Measurements from ENCODE around the gene CADM1.
A peak's percentile ranks its signal among the peaks of the same experiment; 100 is the strongest.

Gene CADM1

GRCh38 chr11:115181538-115181937, 322.7 kb downstream of the CADM1 start:
- DNase-seq (ENCODE audit: low spot score), result no peak

DNA sequence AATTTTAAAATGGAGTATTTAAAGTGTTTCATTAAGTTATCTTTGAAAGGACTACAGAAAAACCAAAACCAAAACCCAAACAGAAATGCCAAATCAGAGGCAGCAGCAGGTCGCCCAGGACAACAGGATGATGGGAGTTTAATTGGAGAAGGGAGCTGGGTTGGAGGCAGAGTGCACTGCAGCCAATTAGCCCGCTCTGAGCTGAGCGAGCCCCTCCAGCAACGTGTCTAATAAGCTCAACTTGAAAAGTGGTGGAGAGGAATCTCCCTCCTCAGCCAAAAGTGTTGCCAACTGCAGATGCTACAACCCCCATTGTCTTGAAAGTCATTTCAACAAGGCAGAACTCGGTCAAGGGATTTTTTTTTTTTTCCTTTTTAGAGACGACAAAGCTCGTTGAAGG, 323.9 kb downstream of the CADM1 start:
- no peak for DNase-seq (ENCODE audit: low spot score)

DNA sequence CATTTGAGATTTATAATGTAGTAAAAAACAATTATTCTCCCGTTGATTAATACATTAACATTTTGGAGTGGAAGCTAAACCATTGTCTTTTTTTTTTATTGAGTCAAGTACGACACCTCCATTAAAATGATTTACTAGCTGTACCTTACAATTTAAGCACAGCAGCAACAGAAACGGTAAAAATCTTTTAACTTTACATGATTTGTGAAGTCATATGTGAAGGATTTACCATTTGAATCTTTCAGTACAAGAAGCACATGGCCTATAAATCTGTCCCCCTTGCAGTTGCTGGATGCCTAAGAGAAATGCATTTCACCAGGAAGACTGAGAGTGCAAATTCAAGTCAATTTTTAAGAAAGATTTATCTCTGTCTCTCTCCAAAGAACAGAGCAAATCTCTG, 324.6 kb downstream of the CADM1 start:
- no peak for DNase-seq (ENCODE audit: low spot score)

DNA sequence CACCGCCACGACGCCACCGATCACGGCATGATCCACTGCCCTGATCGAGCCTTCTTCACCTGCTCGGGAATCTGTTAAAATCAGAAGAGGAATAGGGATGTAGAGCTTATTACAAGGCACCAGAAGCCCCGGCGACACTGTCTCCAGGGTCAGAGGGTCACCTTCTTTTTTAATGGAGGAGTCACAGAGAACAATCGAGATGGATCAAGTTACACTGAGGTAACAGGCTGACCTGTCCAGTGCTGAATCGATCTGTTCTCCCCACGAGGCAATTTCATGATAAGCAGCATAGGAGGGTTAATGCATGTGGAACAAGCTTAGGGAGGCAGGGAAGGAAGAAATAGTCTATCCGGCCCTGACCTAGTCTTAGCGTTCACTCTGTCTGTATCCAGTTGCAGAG, 325.5 kb downstream of the CADM1 start:
- DNase-seq (ENCODE audit: low spot score), result no peak

DNA sequence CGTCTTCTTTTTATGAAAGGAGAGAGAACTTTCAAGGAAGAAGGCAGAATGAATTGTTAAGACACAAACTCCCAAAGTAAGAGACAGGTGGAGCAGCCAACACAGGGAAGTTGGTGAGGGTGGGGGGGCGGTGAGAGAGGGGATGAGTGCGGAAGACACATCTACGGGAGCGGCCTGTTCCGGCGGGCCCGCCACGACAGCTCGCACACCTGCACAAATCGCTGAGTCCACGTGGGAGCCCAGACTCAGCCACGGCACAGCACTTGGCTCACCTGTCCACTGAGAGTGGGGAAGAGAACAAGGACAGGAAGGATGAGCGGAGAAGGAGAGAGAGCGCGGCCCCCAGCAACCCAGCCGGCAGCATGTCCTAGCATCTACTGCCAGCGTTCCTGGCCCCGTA, 331.1 kb downstream of the CADM1 start:
- DNase-seq (ENCODE audit: low spot score), result no peak

DNA sequence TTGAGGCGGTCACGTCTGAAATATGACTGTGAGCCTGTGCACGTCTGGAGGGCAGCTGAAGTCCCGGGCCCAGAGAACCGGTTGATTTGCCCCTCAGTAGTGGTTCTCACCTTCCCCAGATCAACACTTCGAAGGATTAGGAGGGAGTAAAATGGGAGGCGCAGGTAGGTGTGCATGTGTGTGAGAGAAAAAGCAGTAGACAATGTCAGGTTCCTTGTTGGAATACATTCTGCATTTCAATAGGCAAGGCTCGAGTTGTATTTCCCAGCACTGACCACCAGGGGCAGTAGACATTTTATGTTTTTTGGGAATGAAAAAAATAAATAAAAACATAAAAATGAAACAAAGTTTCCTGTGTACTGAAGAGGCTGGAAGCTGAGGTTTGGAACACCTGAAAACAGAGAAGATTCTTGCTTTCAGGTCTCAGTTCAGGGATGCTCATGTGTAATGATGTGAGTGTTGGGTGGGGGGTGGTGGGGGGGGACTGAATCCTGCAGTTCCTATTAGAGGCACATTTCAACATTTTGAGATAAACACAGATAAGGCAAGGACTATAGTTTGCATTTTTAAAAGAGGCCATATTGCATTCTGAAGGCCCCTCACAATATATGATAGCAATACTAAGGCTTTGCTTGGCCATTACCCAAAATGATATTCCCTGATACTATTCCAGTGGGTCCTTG, 333.9 kb downstream of the CADM1 start:
- DNase-seq (ENCODE audit: low spot score), result peak; percentile 7

DNA sequence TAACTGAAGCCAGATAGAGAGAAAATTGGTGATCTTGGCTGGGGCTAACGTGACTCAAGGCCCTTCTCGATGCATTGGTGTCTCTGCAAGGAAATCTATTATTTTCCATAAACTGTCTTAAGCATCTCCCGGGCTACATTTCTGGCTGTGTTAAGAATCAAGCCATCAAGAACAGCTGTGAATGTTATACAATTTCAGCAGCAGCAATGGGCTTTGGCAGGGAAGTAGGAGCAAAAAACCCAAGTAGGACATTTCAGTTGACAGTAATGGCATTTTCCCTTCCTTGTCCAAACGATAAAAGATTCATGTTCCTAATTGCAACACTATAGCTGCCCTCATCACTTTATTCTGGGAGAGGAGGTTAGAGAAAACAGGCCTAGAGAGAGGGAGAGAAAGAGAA, 335.0 kb downstream of the CADM1 start:
- DNase-seq (ENCODE audit: low spot score), result no peak

- no peak for DNase-seq (ENCODE audit: low spot score)
Observed at GRCh38 chr11:115168686-115169085, 335.5 kb downstream of the CADM1 start.

GRCh38 chr11:115168229-115168671, 336.0 kb downstream of the CADM1 start:
- DNase-seq (ENCODE audit: low spot score), result no peak

DNA sequence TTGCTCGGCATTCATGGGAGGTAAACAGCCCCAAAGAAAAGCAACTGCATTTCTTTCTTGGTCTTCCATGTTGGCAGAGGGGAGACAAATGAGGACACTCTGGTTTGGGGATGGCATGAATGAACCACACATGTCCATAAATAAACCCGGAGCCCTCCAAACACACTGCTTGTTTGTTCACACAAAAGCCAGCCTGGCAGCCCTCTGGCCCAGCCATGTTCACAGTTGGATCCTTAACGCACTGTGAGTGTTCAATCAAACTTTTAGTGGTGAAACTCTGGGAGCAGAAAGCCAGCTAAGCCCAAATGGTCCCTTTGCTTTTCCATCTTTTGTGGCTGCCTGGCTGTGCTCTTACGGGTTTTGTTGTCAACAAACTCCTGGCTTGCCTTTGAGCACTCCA, 336.8 kb downstream of the CADM1 start:
- DNase-seq (ENCODE audit: low spot score), result no peak

- DNase-seq (ENCODE audit: low spot score), result no peak
Observed at GRCh38 chr11:115166820-115167219, 337.4 kb downstream of the CADM1 start.

- DNase-seq (ENCODE audit: low spot score), result no peak
Observed at GRCh38 chr11:115164774-115165173, 339.4 kb downstream of the CADM1 start.

DNA sequence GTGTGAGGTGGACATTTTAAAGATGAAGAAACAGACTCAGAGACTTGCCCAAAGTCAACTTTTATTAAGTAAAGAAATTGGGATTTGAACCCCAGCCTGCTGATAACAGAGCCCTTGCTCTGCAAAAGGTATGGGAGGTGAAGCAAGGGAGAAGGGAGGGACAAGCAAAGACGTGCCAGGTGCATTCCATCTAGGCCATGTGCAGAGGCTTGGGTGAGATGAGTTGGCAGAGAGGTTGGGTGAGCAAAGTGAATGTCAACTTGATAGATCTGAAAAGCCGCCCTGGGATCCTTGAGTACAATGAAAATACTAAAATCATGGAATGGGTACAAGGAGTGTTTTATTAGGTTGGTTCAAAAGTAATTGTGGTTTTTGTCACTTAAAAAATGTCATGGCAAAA, 341.3 kb downstream of the CADM1 start:
- no peak for DNase-seq (ENCODE audit: low spot score)

- no peak for DNase-seq (ENCODE audit: low spot score)
Observed at GRCh38 chr11:115161876-115162275, 342.3 kb downstream of the CADM1 start.

DNA sequence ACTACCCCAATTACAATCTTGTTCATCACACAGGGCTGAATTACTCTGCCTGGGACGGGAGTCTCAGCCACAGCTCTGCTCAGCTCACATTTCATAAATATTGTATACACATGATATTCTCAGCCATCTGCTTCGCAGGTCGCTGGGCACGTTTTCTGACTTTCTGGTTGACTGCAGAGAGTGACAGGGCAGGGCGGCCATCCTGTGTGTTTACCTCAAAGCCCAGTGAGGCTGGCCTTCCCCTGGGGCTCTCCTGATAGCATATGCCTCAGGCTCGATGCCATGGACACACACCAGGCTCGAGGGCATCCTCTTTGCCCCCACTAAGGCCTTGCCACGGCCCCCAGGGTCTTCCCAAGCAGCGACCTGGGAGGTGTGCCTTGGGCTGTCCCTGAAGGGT, 345.0 kb downstream of the CADM1 start:
- DNase-seq (ENCODE audit: low spot score), result no peak

DNA sequence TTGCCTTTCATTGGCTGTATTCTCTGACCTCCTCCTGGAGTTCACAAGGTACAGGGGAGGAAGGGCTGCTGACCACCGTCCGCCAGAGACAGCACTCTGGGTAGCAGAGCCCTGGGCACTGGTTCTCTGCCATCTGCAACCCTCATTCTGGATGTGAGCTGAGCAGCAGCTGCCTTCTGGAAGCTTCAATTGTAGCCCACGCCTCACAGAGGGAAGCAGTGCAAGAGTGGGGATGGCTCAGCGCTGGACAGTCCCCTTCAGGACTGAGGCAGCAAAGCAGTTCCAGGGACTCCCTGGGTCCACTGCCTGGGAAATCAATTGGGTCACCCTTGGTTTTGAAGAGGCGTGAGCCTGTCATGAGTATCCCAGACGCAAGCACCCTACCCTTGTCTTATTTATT, 346.2 kb downstream of the CADM1 start:
- no peak for DNase-seq (ENCODE audit: low spot score)

GRCh38 chr11:115157247-115157646, 347.0 kb downstream of the CADM1 start:
- no peak for DNase-seq (ENCODE audit: low spot score)

DNA sequence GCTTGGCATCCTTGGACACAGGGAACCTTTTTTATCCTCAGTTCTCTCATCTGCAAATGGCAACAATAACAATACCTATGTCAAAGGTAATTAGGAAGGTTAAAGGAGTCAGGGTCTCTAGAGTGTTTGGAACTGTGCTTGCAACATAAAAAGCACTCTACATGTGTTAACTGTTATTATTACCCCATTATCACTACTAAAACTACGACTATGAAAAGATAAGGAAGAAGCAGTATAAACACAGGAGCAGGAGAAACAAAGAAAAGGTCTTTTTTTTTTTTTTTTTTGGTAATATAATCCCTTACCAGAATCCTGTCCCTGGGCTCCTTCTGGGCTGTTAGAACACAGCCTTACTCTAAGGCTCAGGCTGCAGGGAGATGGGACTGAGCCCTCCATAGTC, 348.2 kb downstream of the CADM1 start:
- DNase-seq (ENCODE audit: low spot score), result no peak

DNA sequence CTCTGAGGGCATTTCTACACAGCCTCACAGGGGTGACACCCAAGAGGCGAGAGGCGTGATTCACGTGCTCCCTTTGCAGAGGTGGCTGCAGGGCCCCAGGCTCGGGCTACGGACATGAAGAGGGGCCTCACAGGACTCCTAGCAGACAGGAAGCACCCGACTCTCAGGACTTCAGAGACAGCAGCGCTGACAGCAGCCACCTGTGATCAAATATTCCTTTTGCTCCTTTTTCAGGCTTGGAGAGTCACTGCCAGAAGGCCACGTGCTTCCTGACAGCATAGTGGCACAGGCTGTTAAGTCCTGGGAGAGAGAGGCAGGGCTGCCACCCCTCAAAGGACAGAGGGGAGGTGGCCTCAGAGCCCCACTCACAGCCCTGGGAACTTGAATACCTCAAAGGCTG, 348.9 kb downstream of the CADM1 start:
- no peak for DNase-seq (ENCODE audit: low spot score)

DNA sequence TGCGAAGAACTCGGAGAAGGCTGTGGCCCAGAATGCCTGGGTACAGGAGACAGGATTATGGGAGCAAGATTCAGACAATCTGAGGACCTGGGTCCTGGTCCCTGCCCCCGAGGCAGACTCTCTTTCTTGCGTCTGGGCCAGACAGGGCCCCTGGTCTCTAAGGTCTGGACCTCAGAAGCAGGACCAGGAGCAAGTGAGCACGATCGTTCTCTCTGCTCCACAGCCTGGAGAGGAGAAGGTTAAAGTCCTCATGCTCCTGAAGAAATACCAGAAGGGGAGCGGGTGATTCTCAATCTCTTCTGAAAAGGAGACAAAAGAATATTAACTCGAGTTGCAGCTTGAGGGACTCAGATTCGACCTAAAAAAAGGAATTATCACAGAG, 349.9 kb downstream of the CADM1 start:
- no peak for DNase-seq (ENCODE audit: low spot score)

DNA sequence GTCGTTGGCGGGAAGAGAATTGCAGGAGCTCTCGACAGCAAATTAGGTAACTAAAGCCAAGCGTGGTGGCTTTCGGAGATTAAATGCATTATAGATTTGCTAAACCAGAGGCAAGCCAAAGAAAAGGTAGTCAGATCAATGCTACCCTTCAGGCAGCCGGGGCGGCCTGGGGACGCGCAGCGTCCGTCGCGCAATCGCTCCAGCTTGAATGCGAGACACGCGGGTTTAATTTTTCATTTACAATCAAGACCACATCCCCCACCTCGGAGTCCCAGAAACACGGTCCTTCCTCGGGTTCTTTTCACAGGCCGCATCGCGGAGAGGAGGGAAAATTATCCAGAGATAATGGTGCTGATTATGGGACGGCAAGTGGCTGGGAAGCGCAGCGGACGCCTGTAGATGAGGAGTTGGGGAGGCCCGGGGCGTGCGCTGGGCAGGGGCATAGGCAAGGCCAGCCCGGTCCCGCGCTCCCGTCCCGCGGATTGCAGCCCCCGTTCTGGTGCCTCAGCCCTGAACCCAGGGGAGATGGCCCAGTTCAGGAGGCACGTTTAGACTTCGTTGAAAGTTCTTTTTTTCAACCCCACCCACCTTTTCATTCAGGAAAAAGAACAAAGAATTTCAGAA, 350.4 kb downstream of the CADM1 start:
- no peak for DNase-seq (ENCODE audit: low spot score)

GRCh38 chr11:115153135-115153534, 351.1 kb downstream of the CADM1 start:
- DNase-seq (ENCODE audit: low spot score), result peak; percentile 72

DNA sequence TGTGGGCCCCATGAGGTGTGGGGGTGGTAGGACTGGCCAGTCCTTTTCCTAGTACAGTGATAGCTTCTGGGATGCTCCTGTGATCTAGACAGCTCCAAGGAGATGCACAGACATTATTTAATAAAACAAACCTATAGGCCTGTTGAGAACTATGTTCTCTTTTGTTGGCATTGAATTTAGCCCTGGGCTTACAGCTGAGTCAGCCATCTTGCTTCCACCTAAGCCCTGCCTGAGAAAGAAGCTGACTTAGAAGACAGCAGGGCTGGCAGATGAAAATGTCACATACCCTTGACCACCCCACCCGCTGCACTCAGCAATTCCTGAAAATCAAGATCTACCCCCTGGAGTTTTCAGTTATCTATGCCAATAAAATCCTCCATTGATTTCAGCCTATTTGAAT, 353.2 kb downstream of the CADM1 start:
- no peak for DNase-seq (ENCODE audit: low spot score)

GRCh38 chr11:115148691-115149090, 355.5 kb downstream of the CADM1 start:
- DNase-seq (ENCODE audit: low spot score), result no peak

All from SW480 (cell line).